GM18502 (cell line): Measurements from ENCODE around the gene NUBPL.
"Not testable (repeated sequence)": the region's sequence is repeated elsewhere in the genome, so short reads cannot be mapped to it uniquely, and the experiment has no call there.

Experiments
- ATAC-seq: cut with Tn5 transposase; IDR thresholded peaks from one replicate; pipeline ENCODE4 v1.9.1; 2021; ENCODE audit warnings: mild to moderate bottlenecking; ENCODE audit not compliant: unreplicated experiment, poor library complexity

Gene NUBPL

GRCh38 chr14:31788340-31788739 is 227.1 kb downstream of the NUBPL start:
- no peak for ATAC-seq

- no peak for ATAC-seq
Measured at GRCh38 chr14:31792726-31793125, 231.5 kb downstream of the NUBPL start.

- ATAC-seq = not testable (repeated sequence)
Measured at GRCh38 chr14:31797946-31798345, 236.7 kb downstream of the NUBPL start.

GRCh38 chr14:31802838-31803237 is 241.6 kb downstream of the NUBPL start:
- ATAC-seq = no peak

GRCh38 chr14:31806249-31806648 is 245.0 kb downstream of the NUBPL start:
- ATAC-seq = no peak

GRCh38 chr14:31811693-31812628 is 250.8 kb downstream of the NUBPL start:
- ATAC-seq = not testable (repeated sequence)

GRCh38 chr14:31813724-31814490 is 252.7 kb downstream of the NUBPL start:
- not testable (repeated sequence) for ATAC-seq

- ATAC-seq = no peak
Measured at GRCh38 chr14:31819281-31819680, 258.1 kb downstream of the NUBPL start.

GRCh38 chr14:31825459-31825858 is 264.3 kb downstream of the NUBPL start:
- ATAC-seq = no peak

- no peak for ATAC-seq
Measured at GRCh38 chr14:31827325-31827724, 266.1 kb downstream of the NUBPL start.

- no peak for ATAC-seq
Measured at GRCh38 chr14:31828946-31829868, 268.0 kb downstream of the NUBPL start.

- no peak for ATAC-seq
Measured at GRCh38 chr14:31834616-31835015, 273.4 kb downstream of the NUBPL start.

GRCh38 chr14:31835049-31835448 is 273.8 kb downstream of the NUBPL start:
- ATAC-seq = no peak

- no peak for ATAC-seq
Measured at GRCh38 chr14:31837031-31837430, 275.8 kb downstream of the NUBPL start.

GRCh38 chr14:31842899-31843298 is 281.7 kb downstream of the NUBPL start:
- ATAC-seq = no peak

GRCh38 chr14:31843361-31844091 is 282.3 kb downstream of the NUBPL start:
- peak; percentile 57 for ATAC-seq

- no peak for ATAC-seq
Measured at GRCh38 chr14:31854508-31855075, 293.4 kb downstream of the NUBPL start.

GRCh38 chr14:31855262-31855661 is 294.1 kb downstream of the NUBPL start:
- no peak for ATAC-seq

GRCh38 chr14:31856003-31856402 is 294.8 kb downstream of the NUBPL start:
- not testable (repeated sequence) for ATAC-seq
